Activated B cell treated with CpG ODN at 0.5 μM for 24 hours (primary cell): ENCODE data around the gene EIF2S2. TPM values are rescaled to one million over a fixed set of nuclear protein-coding genes. Genes with fewer than 3 reads are reported as not detected.

ENCODE experiments used
- ATAC-seq: fragments of 200-7000 bp; cut with Tn5 transposase; one replicate; pipeline ENCODE4 v1.10.0; 2021; ENCODE audit warnings: low read depth, mild to moderate bottlenecking, moderate library complexity
- CTCF ChIA-PET: fragments of 350-600 bp; sonication (Branson Sonifier 250); formaldehyde crosslinking; loops from one replicate; lab custom pipeline; 2021; ENCODE audit warnings: antibody characterized with exemption; lab: Charles Lee
- POLR2A ChIA-PET: fragments of 350-600 bp; sonication (Branson Sonifier 250); formaldehyde crosslinking; loops from one replicate; lab custom pipeline; 2021; ENCODE audit warnings: antibody characterized with exemption; lab: Charles Lee
- DNase-seq: peaks from one replicate; pipeline ENCODE4 v3.0.0; 2022
- H3K27ac Mint-ChIP-seq: one replicate; pipeline ENCODE4 v1.8.0; 2020; ENCODE audit warnings: mixed read lengths
- H3K27me3 Mint-ChIP-seq: one replicate; pipeline ENCODE4 v1.8.0; 2021; ENCODE audit warnings: mixed read lengths
- H3K36me3 Mint-ChIP-seq: one replicate; pipeline ENCODE4 v1.8.0; 2021; ENCODE audit warnings: low read depth, mixed read lengths
- H3K4me1 Mint-ChIP-seq: one replicate; pipeline ENCODE4 v1.8.0; 2021; ENCODE audit warnings: mixed read lengths
- H3K4me3 Mint-ChIP-seq: one replicate; pipeline ENCODE4 v1.8.0; 2020; ENCODE audit warnings: mild to moderate bottlenecking, mixed read lengths
- H3K9me3 Mint-ChIP-seq: one replicate; pipeline ENCODE4 v1.8.0; 2020; ENCODE audit warnings: mixed read lengths
- CTCF ChIP-seq: fragments of 200-600 bp; IDR thresholded peaks from one replicate; pipeline ENCODE4 v1.8.0; 2022; ENCODE audit warnings: antibody characterized with exemption, mild to moderate bottlenecking
- intact Hi-C: fragments of 100-400 bp; cut with micrococcal nuclease; formaldehyde crosslinking; loops from one replicate; pipeline ENCODE4 v1.15.1; 2024
- total RNA-seq: library from RNA; stranded (reverse); gene quantifications from 2 replicates; pipeline ENCODE4 v1.2.3, GENCODE V29; 2022

EIF2S2 gene
- total RNA-seq, 1 donor from 2014 or later, result 58.3 TPM

- ChIA-PET POLR2A (no interaction called here), CTCF (interaction anchor here (0.6 kb wide), 1 partner anchor 608 kb away, joined by 3 read pairs; no protein-coding TSS in a partner anchor)
- H3K4me3 Mint-ChIP-seq, result no peak overlapping the region
- no peak for ATAC-seq
- H3K9me3 Mint-ChIP-seq, result no peaks in the 10 kb centered on the region
- H3K27ac Mint-ChIP-seq, result no peak overlapping the region
- intact Hi-C loops, result loop anchor here (5.0 kb wide), 3 partner anchors 142 to 617 kb away; partner anchors contain the start of gene ACTL10
- no peaks in the 10 kb centered on the region for H3K27me3 Mint-ChIP-seq
- peaks cover 6% of the 10 kb centered on the region for H3K4me1 Mint-ChIP-seq
- peaks cover 64% of the 10 kb centered on the region for H3K36me3 Mint-ChIP-seq
- no peak for TF ChIP-seq CTCF
- no peak for DNase-seq
Measured at GRCh38 chr20:34074101-34074760, 37.8 kb downstream of the EIF2S2 start.

- TF ChIP-seq CTCF, result no peak
- no peak overlapping the region for H3K27ac Mint-ChIP-seq
- CTCF ChIA-PET, result no interaction called here
- POLR2A ChIA-PET, result interaction anchor here (0.6 kb wide), 1 partner anchor 570 kb away, joined by 6 read pairs; no protein-coding TSS in a partner anchor
- H3K4me1 Mint-ChIP-seq, result peaks cover 18% of the 10 kb centered on the region
- DNase-seq (no peak), ATAC-seq (no peak)
- no peaks in the 10 kb centered on the region for H3K27me3 Mint-ChIP-seq
- H3K4me3 Mint-ChIP-seq, result no peak overlapping the region
- intact Hi-C loops, result loop anchor here (5.0 kb wide), 3 partner anchors 140 to 615 kb away; partner anchors contain the start of gene ACTL10
- no peaks in the 10 kb centered on the region for H3K9me3 Mint-ChIP-seq
- H3K36me3 Mint-ChIP-seq, result peaks cover 50% of the 10 kb centered on the region
Measured at GRCh38 chr20:34072778-34073177, 39.3 kb downstream of the EIF2S2 start.

- H3K4me1 Mint-ChIP-seq, result peaks cover 19% of the 10 kb centered on the region
- H3K27me3 Mint-ChIP-seq, result no peaks in the 10 kb centered on the region
- POLR2A ChIA-PET, result interaction anchor here (0.6 kb wide), 1 partner anchor 569 kb away, joined by 6 read pairs; no protein-coding TSS in a partner anchor
- no peak overlapping the region for H3K4me3 Mint-ChIP-seq
- no peak for DNase-seq
- CTCF ChIA-PET, result interaction anchor here (1.4 kb wide), 1 partner anchor 157 kb away, joined by 3 read pairs; no protein-coding TSS in a partner anchor
- H3K27ac Mint-ChIP-seq, result no peak overlapping the region
- no peak for ATAC-seq
- intact Hi-C loops, result loop anchor here (5.0 kb wide), 3 partner anchors 140 to 615 kb away; partner anchors contain the start of gene ACTL10
- TF ChIP-seq CTCF, result no peak
- no peaks in the 10 kb centered on the region for H3K9me3 Mint-ChIP-seq
- peaks cover 43% of the 10 kb centered on the region for H3K36me3 Mint-ChIP-seq
Measured at GRCh38 chr20:34072076-34072475, 40.0 kb downstream of the EIF2S2 start.

GRCh38 chr20:34070859-34071258, 41.2 kb downstream of the EIF2S2 start:
- DNase-seq (no peak), ATAC-seq (no peak)
- no peaks in the 10 kb centered on the region for H3K9me3 Mint-ChIP-seq
- peaks cover 36% of the 10 kb centered on the region for H3K36me3 Mint-ChIP-seq
- H3K27me3 Mint-ChIP-seq, result no peaks in the 10 kb centered on the region
- no peak for TF ChIP-seq CTCF
- ChIA-PET CTCF (interaction anchor here (1.4 to 2.5 kb wide), 3 partner anchors 11 to 221 kb away, joined by 3 to 13 read pairs (median 4); no protein-coding TSS in a partner anchor), POLR2A (no interaction called here)
- peaks cover 19% of the 10 kb centered on the region for H3K4me1 Mint-ChIP-seq
- intact Hi-C loops, result loop anchor here (5.0 kb wide), 3 partner anchors 139 to 614 kb away; partner anchors contain the start of gene ACTL10
- no peak overlapping the region for H3K27ac Mint-ChIP-seq
- no peak overlapping the region for H3K4me3 Mint-ChIP-seq

GRCh38 chr20:34070079-34070439, 42.0 kb downstream of the EIF2S2 start:
- Mint-ChIP-seq H3K27me3 (no peaks in the 10 kb centered on the region), H3K9me3 (no peaks in the 10 kb centered on the region), H3K27ac (no peak overlapping the region), H3K4me1 (peaks cover 21% of the 10 kb centered on the region), H3K4me3 (no peak overlapping the region), H3K36me3 (peaks cover 37% of the 10 kb centered on the region)
- ChIA-PET POLR2A (interaction anchor here (1.7 kb wide), 1 partner anchor 154 kb away, joined by 5 read pairs; no protein-coding TSS in a partner anchor), CTCF (interaction anchor here (0.6 to 3.6 kb wide), 16 partner anchors 8 to 492 kb away, joined by 3 to 27 read pairs (median 6); partner anchors contain the start of gene ACTL10)
- ATAC-seq, result no peak
- TF ChIP-seq CTCF, result peak; percentile 2
- DNase-seq, result no peak
- intact Hi-C loops, result loop anchor here (5.0 kb wide), 3 partner anchors 138 to 613 kb away; partner anchors contain the start of gene ACTL10
